ENCODE measurements around the gene ZNF276.
"Not testable (repeated sequence)": the region's sequence is repeated elsewhere in the genome, so short reads cannot be mapped to it uniquely, and the experiment has no call there.

ZNF276 gene

DNA sequence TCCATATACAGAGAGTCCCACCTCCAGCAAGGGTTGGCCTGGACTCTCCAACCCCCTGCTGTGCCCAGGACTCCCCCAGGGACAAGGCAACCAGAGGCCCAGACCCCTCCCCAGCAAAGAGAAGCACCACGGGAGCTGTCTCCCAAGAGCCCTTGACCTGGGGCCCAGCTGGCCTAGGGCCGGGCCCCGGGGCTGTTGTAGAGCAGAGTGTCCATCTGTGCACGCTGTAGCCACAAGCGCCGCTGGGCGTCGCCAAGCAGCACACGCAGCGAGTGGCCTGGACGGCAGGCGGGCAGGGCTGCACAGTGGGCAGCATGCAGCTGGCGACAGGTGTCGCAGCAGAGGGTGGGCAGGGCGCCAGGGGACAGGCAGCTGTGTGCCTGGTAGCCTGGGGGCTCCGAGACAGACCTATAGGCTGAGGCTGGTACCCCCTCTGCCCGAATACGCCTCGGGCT, 24.1 kb upstream of the ZNF276 start:
- peak; percentile 59 for DNase-seq

DNA sequence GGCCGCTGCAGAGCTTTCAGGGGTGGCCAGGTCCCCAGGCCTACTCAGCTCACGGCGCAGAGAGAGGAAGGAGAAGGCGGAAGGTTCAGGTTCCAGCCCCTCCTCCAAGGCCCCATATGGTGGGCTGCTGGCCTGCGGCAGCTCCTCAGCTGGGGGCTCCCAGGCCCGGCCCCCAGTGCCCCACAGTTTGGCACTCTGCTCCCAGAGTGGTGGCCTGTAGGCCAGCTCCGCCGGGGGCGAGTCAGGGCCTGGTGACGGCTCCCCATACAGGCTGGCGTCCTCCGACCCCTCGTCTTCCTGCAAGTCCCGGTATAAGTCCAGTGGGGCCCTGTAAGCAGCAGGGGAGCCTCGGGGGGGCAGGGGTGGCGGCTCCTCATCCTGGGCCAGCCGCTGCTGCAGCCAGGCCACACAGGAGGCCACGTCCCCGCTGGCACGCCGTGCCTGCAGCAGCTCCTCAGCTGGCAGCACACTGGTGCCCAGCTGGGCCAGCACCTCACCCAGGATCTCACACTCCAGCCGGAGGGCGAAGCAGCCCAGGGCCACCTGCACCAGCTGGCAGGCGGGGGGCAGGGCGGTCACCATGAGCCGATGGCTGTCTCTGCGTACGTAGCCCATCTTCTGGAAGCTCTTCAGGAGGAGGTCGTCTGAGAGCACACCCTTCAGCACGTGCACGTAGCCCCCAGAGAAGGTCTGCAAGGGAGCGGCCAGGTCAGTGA, 23.6 kb upstream of the ZNF276 start:
- peak; percentile 60 for DNase-seq

DNA sequence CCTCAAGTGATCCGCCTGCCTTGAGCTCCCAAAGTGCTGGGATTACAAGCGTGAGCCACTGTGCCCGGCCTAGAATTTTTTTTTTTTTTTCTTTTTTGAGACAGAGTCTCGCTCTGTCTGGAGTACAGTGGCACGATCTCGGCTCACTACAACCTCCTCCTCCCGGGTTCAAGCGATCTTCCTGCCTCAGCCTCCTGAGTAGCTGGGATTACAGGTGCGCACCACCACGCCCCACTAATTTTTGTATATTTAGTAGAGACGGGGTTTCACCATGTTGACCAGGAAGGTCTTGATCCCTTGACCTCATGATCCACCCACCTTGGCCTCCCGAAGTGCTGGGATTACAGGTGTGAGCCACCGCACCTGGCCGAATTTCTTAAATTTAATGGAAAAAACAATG, 22.6 kb upstream of the ZNF276 start:
- not testable (repeated sequence) for DNase-seq

DNA sequence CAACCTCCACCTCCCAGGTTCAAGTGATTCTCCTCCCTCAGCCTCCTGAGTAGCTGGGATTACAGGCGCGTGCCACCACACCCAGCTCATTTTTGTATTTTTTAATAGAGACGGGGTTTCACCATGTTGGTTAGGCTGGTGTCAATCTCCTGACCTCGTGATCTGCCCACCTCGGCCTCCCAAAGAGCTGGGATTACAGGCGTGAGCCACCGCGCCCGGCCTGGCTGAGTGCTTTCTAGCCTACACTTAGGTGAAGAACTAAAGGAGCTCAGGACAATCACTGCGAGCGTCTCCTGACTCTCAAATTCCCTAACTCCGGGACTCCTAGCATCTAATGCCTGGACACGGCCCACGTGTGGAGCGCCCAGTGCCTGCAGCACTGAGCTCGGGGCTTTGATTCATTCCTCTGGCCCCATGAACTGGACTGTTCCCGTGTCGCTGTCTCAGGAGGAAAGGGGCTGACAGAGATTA, 21.7 kb upstream of the ZNF276 start:
- not testable (repeated sequence) for DNase-seq

DNA sequence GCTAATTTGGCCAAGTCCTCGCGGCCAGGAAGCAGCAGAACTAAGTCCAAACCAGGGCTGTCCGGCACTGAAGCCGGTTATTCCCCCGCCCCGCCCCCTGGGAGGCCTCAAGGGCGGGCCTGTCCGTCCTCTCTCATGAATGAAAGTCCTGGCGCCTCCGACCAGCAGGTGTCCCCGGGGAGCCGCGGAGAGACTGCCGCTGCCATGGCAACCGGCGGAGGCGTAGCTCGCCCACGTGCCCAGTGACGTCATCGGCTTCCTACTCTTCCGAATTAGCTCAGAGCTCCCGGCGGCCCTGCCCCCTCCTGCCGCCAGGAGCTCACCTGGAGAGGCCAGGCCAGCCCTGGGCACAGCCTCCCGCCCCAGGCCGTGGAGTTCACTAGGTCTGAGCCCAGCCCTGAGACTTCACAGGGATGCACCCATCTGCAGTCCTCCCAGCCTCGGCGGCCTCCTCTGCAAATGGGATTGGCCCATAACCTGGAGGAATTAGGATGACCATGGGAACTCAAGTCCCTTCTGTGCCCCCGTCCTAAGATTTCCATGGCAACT, 21.2 kb upstream of the ZNF276 start:
- DNase-seq: peak; percentile 99

DNA sequence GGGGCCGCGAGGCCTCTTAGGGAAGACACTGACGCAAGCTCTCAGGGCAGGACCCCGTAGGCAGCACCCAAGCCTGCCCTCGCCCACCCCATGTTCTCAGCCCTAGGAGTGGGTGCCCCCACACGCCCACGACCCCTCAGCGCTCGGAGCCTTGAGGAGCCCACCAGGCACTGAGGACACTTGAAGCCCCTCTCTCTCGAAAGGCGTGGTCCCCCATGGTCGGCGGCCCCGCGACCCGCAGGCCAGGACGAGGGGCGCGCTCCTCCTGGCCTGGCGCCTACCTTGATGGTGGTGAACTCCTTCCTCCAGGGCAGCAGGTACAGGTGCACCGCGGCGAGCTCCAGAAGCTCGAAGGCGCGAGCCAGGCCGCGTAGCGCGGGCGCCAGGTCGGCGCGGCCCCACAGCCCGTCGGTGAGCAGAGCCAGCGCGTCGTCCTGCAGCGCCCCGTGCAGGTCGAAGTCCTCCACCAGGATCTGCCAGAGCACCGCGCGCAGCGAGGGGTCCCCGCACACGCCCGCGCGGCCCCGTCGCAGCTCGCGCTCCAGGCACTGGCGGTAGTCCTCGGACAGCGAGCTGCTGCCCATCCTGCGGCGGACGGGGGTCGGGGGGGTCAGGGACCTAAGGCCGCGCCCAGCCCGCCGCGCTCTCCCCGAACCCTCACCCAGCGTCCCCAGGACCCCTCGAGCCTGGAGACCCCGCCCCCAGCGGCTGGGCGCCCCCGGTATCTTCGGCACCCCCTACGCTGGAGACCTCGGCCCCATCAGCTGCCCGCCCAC, 20.5 kb upstream of the ZNF276 start:
- DNase-seq: peak; percentile 84

DNA sequence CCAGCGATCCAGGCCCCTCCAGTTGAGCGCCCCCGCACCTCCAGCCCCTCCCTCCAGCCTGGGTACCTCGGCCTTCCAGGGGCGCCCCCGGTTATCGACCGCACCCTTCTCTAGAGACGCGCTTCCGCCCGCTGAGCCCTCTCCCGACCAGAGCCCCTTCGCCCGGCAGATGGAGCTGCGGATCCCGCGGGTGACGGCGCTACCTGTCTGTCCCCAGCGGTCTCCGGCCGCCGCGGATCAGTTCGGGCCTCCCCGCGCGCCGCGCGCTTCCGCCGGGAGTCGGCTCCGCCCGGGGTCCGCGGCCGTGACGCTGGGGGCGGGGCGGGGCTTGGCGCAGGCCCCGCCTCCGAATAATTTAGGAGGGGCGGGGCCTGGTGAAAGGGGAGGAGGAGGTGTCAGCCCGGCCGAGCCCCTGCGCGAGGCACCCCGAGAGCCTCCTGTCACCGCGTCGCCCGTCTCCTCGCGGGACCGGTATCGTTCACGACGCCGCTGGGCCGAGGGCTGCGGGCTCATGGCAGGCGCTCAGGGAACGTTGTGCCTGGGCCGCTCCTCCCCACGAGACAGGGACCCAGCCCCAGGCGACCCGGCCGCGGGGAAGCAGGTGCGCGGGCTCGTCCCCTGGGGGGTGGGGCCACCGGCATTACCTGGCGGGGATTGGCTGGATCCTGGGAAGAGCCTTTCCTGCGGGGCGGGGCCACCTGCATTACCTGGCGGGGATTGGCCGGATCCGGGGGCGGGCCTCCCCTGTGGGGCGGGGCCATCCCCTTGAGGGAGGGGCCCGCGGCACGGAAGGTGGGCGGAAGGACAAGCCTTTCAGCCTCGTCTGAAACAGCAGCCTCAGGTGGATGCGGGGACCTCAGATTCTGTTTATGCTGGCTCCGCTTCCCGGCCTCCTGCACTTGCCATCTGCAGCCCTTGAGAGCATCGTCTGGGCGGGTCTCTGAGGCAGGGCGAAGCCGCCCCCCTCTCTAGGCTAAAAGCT, 19.6 kb upstream of the ZNF276 start, which contains the start of gene SPATA2L:
Gene SPATA2L, minus strand, starts transcription at position 281 of the 982 bp plus-strand sequence. CDS start 473 bp downstream, outside the sequence.
- DNase-seq: peak; percentile 99

DNA sequence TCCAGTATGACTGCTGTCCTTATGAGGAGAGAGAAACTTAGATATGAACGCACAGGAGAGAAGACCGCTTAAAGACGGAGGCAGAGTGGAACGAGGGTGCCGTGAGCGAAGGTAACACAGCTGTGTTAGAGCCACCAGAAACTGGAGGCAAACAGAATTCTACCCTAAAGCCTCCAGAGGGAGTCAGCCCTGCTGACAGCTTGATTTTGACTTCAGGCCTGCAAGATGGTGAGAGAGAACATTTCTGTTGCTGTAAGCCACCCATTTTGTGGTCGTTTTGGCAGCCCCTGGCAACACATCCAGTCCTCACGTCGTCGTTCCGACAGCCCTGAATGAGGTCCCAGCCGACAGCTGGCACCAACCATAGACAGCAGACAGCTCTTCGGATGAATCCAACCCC, 17.1 kb upstream of the ZNF276 start:
- DNase-seq: no peak

DNA sequence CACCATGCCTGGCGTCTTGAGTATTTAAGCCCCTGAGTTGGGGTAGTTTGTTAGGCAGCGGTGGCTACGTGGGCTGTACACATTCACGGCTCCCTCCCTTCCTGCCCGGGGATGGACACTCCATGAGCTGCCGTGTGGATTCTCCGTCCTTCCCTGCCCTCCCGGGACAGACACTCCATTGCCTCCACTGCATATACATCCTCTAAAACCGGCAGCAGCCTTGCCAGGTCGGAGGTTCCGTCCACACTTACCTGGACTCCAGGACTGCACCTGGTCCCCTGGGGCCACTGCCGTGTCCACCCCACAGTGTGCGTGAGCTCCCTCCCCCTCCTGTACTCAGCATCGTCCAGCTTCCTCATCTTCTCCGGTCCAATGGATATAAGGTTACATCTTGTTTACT, 16.3 kb upstream of the ZNF276 start:
- no peak for DNase-seq

DNA sequence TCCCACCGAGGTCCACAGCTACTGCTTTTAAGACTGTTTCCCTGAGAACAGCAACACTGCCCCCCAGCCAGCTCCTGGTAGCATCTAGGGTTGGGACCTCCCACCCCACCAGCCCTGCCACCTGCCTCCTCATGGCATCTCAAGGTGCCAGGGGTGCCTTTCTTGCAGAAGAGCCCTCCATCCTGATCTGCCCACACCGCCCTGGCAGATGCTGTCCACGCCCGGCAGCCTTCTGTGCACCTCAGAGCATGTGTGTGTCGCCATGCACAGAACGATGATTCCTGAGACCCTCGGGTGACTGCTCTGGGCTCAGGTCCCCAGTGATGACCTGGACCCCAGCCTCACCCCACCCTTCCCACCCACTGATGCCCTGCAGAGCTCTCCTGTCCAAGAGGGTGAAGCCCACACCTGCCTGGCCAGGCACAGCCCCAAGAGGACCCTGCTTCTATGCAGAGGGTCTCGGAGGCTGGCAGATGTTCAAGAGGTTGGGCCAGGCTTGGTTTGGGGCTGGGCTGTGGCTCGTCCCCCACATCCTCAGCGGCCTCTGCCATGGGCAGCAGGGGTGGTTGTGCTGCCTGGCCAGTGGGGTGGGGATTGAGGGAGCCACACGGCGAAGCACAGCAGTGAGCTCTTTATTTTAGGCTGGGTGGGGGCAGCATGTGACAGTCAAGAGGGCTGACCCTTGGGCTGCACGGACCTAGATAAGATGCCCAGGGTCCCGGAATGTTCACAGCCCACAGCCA, 14.6 kb upstream of the ZNF276 start:
- no peak for DNase-seq

DNA sequence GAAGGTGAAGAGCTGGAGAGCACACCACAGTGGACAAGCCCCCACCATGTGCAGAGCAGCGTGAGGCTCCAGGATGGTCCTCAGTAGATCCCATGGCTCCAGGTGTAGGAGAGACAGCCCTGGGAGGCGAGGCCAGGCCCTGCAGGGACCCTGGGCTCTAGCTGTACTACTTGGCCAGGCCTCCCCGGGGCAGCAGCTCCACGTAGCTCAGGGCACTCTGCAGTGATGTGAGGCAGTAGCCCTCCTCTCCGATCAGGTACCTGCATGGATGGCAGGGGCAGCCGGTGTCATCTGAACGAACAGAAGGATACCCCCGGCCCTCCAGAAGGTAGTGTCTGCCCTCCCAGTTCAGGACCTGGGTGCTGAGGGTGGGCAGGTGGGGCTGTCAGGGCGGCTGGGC, 13.6 kb upstream of the ZNF276 start:
- no peak for DNase-seq

DNA sequence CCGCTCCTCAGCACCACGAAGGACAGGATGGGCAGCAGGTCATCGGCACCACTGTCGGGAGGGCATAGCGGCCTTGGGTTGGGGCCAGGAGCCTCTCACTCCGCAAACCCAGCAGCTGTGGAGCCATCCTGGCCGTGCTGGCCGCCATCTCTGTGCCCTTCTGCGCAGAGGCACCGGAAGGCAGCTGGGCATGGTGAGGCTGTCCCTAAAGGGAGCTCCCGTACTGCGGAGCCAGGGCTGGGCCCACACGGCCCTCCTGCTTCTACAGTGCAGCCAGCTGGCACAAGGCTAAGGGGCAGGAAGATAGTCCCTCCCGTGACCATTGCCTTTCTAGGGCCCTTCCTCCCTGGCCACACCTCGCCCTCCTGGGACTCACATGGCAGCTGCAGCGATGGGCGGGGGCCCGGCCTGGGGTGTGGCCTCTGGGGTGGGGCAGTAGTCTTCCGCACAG, 12.8 kb upstream of the ZNF276 start:
- DNase-seq: no peak

DNA sequence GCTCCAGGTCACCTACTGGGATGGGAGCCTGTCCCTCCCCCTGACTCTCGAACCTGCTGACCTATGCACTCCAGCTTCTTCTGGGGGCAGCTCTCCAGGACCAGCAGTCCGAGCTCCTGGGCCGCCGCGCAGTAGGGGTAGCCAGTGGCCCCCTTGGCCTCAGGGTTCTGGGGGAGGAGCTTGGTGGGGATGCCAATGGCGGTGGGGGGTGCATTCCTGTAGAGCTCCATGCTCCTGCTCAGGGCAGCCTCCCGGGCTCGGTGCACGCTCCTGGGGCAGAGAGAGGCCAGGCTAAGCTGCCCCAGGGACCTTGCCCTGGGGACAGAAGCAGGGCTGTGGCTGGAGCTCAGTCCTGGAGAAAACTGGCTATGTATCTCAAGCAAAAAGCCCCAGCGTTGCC, 12.2 kb upstream of the ZNF276 start:
- no peak for DNase-seq

DNA sequence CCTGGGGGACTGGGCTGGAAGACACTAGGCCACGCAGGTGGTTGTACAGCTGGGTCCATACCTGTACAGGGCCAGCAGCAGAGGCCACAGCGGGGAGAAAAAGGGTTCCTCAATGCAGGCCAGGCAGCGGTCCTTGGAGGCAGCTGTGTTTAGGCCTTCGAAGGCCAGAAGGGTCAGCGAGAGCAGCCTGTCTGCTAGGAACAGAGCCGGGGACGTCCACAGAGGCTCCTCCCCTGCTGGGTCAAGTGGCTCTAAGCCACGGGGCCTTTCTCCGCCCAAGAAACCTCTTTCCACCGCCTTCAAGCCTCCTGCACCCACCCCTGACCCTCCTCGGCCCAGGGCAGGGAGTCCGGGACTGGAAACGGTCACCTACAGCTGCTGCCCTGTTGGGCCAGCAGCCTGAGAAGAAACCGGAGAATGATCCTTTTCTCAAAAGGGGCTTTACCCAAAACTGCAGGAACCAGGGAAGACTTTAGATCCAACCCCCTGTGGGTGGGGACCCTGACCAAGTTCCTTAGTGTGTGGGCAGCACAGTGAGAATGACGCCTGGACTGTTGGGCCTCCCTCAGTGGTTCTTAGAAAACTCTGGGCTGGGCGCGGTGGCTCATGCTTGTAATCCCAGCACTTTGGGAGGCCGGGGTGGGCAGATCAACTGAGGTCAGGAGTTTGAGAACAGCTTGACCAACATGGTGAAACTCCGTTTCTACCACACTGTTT, 11.5 kb upstream of the ZNF276 start:
- no peak for DNase-seq

DNA sequence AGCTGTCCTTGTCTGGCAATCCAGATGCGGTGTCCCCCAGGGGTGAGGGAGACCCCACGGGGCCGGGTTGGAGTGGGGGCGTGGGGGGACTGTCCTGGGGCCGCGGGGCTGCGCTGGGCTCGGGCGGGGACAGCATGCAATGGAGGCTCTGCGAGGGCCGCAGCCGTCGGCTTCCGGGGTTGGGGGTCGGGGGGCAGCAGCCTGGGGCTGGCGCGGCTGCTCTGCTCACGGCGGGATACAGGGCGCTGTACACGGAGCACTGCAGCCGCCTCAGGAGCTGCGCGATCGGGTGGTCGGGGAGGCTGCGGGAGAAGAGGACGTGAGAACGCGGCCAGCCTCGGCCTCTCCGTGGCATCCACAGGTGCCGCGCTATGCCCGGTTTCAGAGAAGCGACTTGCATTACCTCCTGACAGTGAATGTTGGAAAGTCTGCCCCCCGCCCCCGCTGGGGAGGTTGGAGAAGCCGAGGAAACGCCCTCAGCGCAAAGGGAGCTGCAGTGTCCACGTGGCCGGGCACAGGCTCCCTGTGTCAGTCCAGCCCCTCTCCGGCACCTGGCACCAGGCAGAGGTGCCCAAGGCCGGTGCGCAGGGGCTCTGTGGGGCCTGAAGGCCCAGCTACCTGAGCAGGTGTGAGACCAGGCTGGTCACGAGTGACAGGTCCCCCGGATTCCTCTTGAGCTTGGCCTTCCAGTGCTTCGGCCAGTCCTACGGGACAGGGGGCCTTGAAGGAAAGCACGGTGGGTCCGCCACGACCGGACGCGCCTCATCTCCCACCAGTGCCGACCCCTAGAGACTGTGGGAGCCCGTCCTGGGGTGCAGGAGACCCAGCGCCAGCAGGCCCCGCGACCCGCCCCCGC, 10.4 kb upstream of the ZNF276 start:
- DNase-seq: no peak

DNA sequence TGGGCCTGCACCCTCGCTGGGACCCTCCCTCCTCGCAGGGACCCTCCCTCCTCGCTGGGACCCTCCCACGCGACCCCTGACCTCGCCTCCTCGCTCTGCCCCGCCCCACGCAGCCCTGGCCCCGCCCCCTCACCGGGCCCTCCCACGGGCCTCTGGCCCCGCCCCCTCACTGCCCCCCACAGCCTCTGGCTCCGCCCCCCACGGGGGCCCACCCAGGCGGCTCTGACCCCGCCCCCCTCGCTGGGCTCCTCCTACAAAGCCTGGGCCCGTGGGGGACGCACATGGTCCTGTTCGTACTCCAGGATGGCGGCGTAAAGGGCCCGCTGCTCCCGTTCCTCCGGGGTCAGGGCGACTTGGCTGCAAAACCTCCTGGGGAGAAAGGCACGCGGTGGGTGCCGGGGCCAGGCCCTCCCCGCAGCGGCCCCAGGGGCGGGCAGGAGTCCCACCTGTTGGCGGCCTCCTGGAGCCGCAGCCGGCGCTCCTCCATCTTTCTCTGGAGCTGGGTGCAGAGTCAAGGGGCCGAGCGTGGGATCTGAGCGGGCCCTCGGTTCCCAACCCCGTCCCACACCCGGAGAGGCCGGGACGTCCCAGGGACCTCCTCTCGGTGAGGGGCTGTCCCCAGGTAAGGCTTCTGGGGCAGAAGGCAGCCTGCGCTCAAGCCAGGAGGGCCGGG, 9.6 kb upstream of the ZNF276 start:
- peak; percentile 85 for DNase-seq

DNA sequence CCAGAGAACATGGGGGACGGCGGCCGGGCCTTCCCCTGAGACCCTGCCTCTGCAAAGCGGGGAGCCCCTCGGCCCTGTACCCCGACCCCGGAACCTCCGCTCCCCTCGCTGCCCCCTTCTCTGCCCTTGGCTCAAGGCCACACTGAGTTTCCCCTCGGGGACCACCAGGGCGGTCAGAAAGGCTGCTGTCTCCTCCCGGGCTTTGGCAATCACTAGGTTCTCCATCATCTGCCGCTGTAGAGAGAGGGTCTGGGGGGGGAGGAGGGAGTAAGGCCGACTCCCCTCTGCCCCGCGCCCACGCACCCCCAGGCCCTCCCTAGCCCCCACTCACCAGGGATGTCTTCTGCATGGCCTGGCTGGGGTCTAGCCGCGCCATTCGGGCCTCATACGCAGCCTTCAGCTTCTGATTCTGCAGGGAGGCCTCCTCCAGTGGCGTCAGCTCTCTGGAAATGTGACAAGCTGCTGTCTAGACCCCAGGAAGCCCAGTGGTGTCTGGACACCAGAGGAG, 9.0 kb upstream of the ZNF276 start:
- DNase-seq: no peak

DNA sequence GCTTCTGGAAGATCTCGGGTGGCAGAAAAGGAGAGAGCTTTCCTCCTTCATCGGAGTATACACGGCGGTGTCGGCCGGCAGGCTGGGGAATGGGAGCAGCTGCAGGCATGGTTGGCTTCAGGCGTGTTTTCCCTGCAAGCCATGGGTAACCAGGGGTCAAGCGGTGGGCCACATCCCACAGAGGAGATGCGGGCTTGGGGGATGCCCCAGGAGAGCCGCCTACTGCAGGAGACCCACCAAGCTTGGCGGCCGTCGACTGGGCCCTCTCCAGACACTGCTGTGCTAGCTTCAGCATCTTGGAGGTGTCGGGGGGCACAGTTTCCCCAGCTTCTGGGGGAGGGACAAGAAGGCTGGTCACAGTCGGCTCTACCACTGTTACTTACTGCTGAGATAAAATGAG, 4.8 kb upstream of the ZNF276 start:
- DNase-seq: no peak
